Neural cell (in vitro differentiated cells): ENCODE measurements around the gene VAV3. TPM values are rescaled to one million over a fixed set of nuclear protein-coding genes. Genes with fewer than 3 reads are reported as not detected.
"Not testable (repeated sequence)": the region's sequence is repeated elsewhere in the genome, so short reads cannot be mapped to it uniquely, and the experiment has no call there.

Source experiments
- H2AFZ ChIP-seq: fragments of 200-600, 300-800 bp; sonication (generic), shearing (Covaris generic); 2 replicates; pipeline ENCODE4 v1.6.0; 2014; ENCODE audit warnings: low read depth, mild to moderate bottlenecking, antibody characterized with exemption, low read length, moderate library complexity
- H3F3A ChIP-seq: fragments of 200-600 bp; shearing (Covaris generic); 2 replicates; pipeline ENCODE4 v1.6.1; 2016; ENCODE audit warnings: mild to moderate bottlenecking, moderate library complexity, mixed read lengths, antibody characterized with exemption, low read length; ENCODE audit not compliant: insufficient read depth, poor library complexity, severe bottlenecking
- H3K27ac ChIP-seq: fragments of 200-600, 300-800 bp; sonication (generic), shearing (Covaris generic); 2 replicates; pipeline ENCODE4 v1.5.1; 2014; ENCODE audit warnings: mild to moderate bottlenecking, low read length, moderate library complexity
- H3K27me3 ChIP-seq: fragments of 300-800, 200-600 bp; sonication (generic), shearing (Covaris generic); 2 replicates; pipeline ENCODE4 v1.6.0; 2014; ENCODE audit warnings: mild to moderate bottlenecking, low read depth, low read length, moderate library complexity; ENCODE audit not compliant: insufficient read depth
- H3K36me3 ChIP-seq: fragments of 300-800, 200-600 bp; sonication (generic), shearing (Covaris generic); 2 replicates; pipeline ENCODE4 v1.5.1; 2014; ENCODE audit warnings: mild to moderate bottlenecking, antibody characterized with exemption, low read length, moderate library complexity; ENCODE audit not compliant: insufficient read depth
- H3K4me2 ChIP-seq: fragments of 300-800, 200-600 bp; sonication (generic), shearing (Covaris generic); 2 replicates; pipeline ENCODE4 v1.6.0; 2014; ENCODE audit warnings: mild to moderate bottlenecking, low read length
- H3K4me3 ChIP-seq: fragments of 300-800, 200-600 bp; sonication (generic), shearing (Covaris generic); 2 replicates; pipeline ENCODE4 v1.5.1; 2014; ENCODE audit warnings: mild to moderate bottlenecking, low read length, moderate library complexity
- H3K79me2 ChIP-seq: fragments of 200-600 bp; shearing (Covaris generic); replicated peaks from 2 replicates; pipeline ENCODE4 v1.6.0; 2014; ENCODE audit warnings: mild to moderate bottlenecking, low read length, moderate library complexity; ENCODE audit not compliant: insufficient read depth
- H3K9ac ChIP-seq: fragments of 300-800, 200-600 bp; sonication (generic), shearing (Covaris generic); 2 replicates; pipeline ENCODE4 v1.6.1; 2016; ENCODE audit warnings: mild to moderate bottlenecking, low read length, mixed read lengths
- H3K9me2 ChIP-seq: fragments of 200-600 bp; shearing (Covaris generic); 2 replicates; pipeline ENCODE4 v1.6.1; 2016; ENCODE audit warnings: mild to moderate bottlenecking, low read length, mixed read lengths; ENCODE audit not compliant: insufficient read depth
- H3K9me3 ChIP-seq: fragments of 200-600, 300-800 bp; sonication (generic), shearing (Covaris generic); 2 replicates; pipeline ENCODE4 v1.6.1; 2016; ENCODE audit warnings: mild to moderate bottlenecking, mixed run types, low read length, moderate library complexity, mixed read lengths
- H4K20me1 ChIP-seq: fragments of 200-600 bp; shearing (Covaris generic); 2 replicates; pipeline ENCODE4 v1.6.1; 2016; ENCODE audit warnings: mild to moderate bottlenecking, mixed run types; ENCODE audit not compliant: insufficient read depth
- EP300 ChIP-seq: fragments of 450-650 bp; conservative IDR thresholded peaks from 2 replicates; pipeline ENCODE4 v1.6.1; 2014; ENCODE audit warnings: antibody characterized with exemption, mild to moderate bottlenecking, moderate library complexity; ENCODE audit not compliant: poor library complexity, severe bottlenecking
- EZH2 ChIP-seq: fragments of 200-600, 300-800 bp; shearing (Covaris generic), sonication (generic); IDR thresholded peaks from 2 replicates; pipeline ENCODE4 v1.6.1; 2014; ENCODE audit warnings: antibody characterized with exemption, low read length, borderline replicate concordance, mild to moderate bottlenecking; ENCODE audit not compliant: insufficient read depth, poor library complexity, severe bottlenecking
- MXI1 ChIP-seq: fragments of 450-650 bp; conservative IDR thresholded peaks from 2 replicates; pipeline ENCODE4 v1.6.1; 2014; ENCODE audit warnings: antibody characterized with exemption, mild to moderate bottlenecking; ENCODE audit not compliant: poor library complexity, severe bottlenecking
- POLR2AphosphoS5 ChIP-seq: IDR thresholded peaks from 2 replicates; pipeline ENCODE4 v1.6.1; 2012
- RAD21 ChIP-seq: fragments of 450-650 bp; conservative IDR thresholded peaks from 2 replicates; pipeline ENCODE4 v1.6.1; 2014; ENCODE audit warnings: antibody characterized with exemption, mild to moderate bottlenecking, moderate library complexity
- SMC3 ChIP-seq: fragments of 450-650 bp; conservative IDR thresholded peaks from 2 replicates; pipeline ENCODE4 v1.6.1; 2014; ENCODE audit warnings: antibody characterized with exemption, mild to moderate bottlenecking, moderate library complexity; ENCODE audit not compliant: poor library complexity
- TAF1 ChIP-seq: IDR thresholded peaks from 2 replicates; pipeline ENCODE4 v1.6.1; 2012; ENCODE audit warnings: low read depth
- polyA plus RNA-seq: library from polyadenylated mRNA; depleted of rRNA; stranded (reverse); fragments of >200 nt; gene quantifications from 2 replicates; pipeline ENCODE4 v1.2.3, GENCODE V29; 2014
- TF ChIP-seq, protein P1 (sequence below): fragments of 450-650 bp; IDR thresholded peaks from 2 replicates; pipeline ENCODE4 v1.5.1; 2014; ENCODE audit warnings: antibody characterized with exemption, mild to moderate bottlenecking, moderate library complexity; ENCODE audit not compliant: poor library complexity, severe bottlenecking
- TF ChIP-seq, protein P2 (sequence below): IDR thresholded peaks from 2 replicates; pipeline ENCODE4 v1.6.1; 2012; ENCODE audit warnings: borderline replicate concordance

The VAV3 gene
- polyA plus RNA-seq, 1 donor from 2014 or later, result 7.6 TPM

DNA sequence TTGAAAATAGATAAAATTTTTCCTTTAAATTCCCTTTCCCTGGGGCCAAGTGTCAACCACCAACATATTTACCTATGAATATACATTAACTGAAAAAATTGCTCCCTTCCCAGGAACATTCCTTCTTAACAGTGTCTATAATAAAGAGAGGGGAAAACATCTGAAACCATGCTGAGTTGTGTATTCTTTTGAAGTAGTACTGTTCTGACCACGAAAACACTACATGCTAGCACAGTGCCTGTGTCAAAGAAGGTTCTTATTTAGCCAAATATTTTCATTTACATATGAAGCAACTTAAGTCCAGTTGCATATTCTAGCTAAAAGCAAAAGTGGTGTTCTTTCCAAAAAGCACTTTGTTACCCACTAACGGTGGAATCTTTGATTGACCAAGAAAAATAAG lies 311.2 kb downstream of the VAV3 start:
- no peak overlapping the region for H3K4me3 ChIP-seq
- no peak overlapping the region for H3K9ac ChIP-seq
- no peak overlapping the region for H2AFZ ChIP-seq
- H3F3A ChIP-seq, result no peaks in the 10 kb centered on the region
- H3K9me3 ChIP-seq, result no peaks in the 10 kb centered on the region
- no peak overlapping the region for H3K4me2 ChIP-seq
- H4K20me1 ChIP-seq, result no peaks in the 10 kb centered on the region
- no peaks in the 10 kb centered on the region for H3K27me3 ChIP-seq
- no peaks in the 10 kb centered on the region for H3K36me3 ChIP-seq
- no peaks in the 10 kb centered on the region for H3K79me2 ChIP-seq
- no peaks in the 10 kb centered on the region for H3K9me2 ChIP-seq
- no peak overlapping the region for H3K27ac ChIP-seq
- TF ChIP-seq MXI1, result no peak
- TF ChIP-seq EZH2, result no peak
- no peak for TF ChIP-seq RAD21
- TF ChIP-seq, protein P1, sequence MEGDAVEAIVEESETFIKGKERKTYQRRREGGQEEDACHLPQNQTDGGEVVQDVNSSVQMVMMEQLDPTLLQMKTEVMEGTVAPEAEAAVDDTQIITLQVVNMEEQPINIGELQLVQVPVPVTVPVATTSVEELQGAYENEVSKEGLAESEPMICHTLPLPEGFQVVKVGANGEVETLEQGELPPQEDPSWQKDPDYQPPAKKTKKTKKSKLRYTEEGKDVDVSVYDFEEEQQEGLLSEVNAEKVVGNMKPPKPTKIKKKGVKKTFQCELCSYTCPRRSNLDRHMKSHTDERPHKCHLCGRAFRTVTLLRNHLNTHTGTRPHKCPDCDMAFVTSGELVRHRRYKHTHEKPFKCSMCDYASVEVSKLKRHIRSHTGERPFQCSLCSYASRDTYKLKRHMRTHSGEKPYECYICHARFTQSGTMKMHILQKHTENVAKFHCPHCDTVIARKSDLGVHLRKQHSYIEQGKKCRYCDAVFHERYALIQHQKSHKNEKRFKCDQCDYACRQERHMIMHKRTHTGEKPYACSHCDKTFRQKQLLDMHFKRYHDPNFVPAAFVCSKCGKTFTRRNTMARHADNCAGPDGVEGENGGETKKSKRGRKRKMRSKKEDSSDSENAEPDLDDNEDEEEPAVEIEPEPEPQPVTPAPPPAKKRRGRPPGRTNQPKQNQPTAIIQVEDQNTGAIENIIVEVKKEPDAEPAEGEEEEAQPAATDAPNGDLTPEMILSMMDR, result no peak
- no peak for TF ChIP-seq TAF1
- no peak for TF ChIP-seq EP300
- TF ChIP-seq, protein P2, sequence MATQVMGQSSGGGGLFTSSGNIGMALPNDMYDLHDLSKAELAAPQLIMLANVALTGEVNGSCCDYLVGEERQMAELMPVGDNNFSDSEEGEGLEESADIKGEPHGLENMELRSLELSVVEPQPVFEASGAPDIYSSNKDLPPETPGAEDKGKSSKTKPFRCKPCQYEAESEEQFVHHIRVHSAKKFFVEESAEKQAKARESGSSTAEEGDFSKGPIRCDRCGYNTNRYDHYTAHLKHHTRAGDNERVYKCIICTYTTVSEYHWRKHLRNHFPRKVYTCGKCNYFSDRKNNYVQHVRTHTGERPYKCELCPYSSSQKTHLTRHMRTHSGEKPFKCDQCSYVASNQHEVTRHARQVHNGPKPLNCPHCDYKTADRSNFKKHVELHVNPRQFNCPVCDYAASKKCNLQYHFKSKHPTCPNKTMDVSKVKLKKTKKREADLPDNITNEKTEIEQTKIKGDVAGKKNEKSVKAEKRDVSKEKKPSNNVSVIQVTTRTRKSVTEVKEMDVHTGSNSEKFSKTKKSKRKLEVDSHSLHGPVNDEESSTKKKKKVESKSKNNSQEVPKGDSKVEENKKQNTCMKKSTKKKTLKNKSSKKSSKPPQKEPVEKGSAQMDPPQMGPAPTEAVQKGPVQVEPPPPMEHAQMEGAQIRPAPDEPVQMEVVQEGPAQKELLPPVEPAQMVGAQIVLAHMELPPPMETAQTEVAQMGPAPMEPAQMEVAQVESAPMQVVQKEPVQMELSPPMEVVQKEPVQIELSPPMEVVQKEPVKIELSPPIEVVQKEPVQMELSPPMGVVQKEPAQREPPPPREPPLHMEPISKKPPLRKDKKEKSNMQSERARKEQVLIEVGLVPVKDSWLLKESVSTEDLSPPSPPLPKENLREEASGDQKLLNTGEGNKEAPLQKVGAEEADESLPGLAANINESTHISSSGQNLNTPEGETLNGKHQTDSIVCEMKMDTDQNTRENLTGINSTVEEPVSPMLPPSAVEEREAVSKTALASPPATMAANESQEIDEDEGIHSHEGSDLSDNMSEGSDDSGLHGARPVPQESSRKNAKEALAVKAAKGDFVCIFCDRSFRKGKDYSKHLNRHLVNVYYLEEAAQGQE, result no peak
- no peak for TF ChIP-seq POLR2AphosphoS5
- no peak for TF ChIP-seq SMC3

DNA sequence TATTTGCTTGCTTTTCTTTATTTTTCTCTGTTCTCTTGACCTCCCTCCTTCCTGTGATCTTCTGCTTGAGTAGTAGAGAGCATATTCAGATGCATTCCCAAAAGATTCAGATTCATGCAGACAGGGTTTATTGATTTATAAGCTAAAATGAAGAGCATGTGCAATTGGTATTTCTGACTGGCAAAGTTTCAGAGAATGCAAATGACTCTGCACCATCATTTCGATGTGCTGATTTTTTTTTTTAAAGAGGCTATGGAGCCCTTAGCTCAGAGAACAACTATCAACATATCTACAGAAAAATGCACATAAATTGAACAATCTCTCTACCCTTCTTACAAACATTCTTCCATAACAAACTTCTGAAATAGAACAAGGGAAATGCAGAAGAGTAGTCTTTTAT lies 312.0 kb downstream of the VAV3 start:
- Histone ChIP-seq H3K9me2 (no peaks in the 10 kb centered on the region), H3F3A (no peaks in the 10 kb centered on the region), H3K36me3 (no peaks in the 10 kb centered on the region), H3K79me2 (no peaks in the 10 kb centered on the region), H3K9me3 (no peaks in the 10 kb centered on the region), H3K27ac (no peak overlapping the region), H3K4me2 (no peak overlapping the region), H2AFZ (no peak overlapping the region), H4K20me1 (no peaks in the 10 kb centered on the region), H3K27me3 (no peaks in the 10 kb centered on the region), H3K9ac (no peak overlapping the region), H3K4me3 (no peak overlapping the region)
- no peak for TF ChIP-seq EZH2
- TF ChIP-seq POLR2AphosphoS5, result no peak
- no peak for TF ChIP-seq TAF1
- TF ChIP-seq MXI1, result no peak
- no peak for TF ChIP-seq SMC3
- TF ChIP-seq, protein P1, result no peak

DNA sequence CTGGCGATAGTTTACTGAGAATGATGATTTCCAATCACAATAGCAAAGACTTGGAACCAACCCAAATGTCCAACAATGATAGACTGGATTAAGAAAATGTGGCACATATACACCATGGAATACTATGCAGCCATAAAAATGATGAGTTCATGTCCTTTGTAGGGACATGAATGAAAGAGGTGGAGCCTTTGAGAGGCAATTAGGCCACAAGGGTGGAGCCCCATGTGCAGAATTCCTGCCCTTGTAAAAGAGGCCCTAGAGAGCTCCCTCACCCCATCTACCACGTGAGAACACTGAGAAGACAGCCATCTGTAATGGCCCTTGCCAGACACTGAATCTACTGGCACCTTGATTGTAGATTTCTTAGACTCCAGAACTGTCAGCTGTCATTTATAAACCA lies 314.2 kb downstream of the VAV3 start:
- not testable (repeated sequence) for H3K79me2 ChIP-seq, H4K20me1 ChIP-seq, H3K4me3 ChIP-seq, H3F3A ChIP-seq, H3K27me3 ChIP-seq, H3K9me3 ChIP-seq, H3K9me2 ChIP-seq, H3K27ac ChIP-seq, H3K4me2 ChIP-seq, H3K9ac ChIP-seq, H2AFZ ChIP-seq, H3K36me3 ChIP-seq
